K562 (cell line): ENCODE data around the gene NUP133.

Source experiments
- L3MBTL2 ChIP-seq: fragments of 450-650 bp; IDR thresholded peaks from 2 replicates; pipeline ENCODE4 v1.6.1; 2016; ENCODE audit warnings: mild to moderate bottlenecking, moderate library complexity
- PRPF4 ChIP-seq: fragments of 200-400 bp; formaldehyde crosslinking; IDR thresholded peaks from one replicate; pipeline ENCODE4 v1.6.1; 2017; ENCODE audit warnings: low read length, low read depth, mild to moderate bottlenecking; ENCODE audit not compliant: insufficient read depth, poor library complexity, severe bottlenecking
- SNRNP70 ChIP-seq: fragments of 200-400 bp; formaldehyde crosslinking; optimal IDR thresholded peaks from 2 replicates; pipeline ENCODE3; 2017; ENCODE audit warnings: low read depth, low read length
- ZNF140 ChIP-seq: fragments of 250-450 bp; sonication (Bioruptor Pico); IDR thresholded peaks from 2 replicates; pipeline ENCODE4 v1.8.0; 2021; ENCODE audit warnings: moderate library complexity, mild to moderate bottlenecking, inconsistent platforms
- TF ChIP-seq, protein P1 (sequence below): fragments of 250-450 bp; sonication (Bioruptor Pico); IDR thresholded peaks from 2 replicates; pipeline ENCODE4 v1.5.0; 2021
- TF ChIP-seq, protein P2 (sequence below): fragments of 450-650 bp; IDR thresholded peaks from 2 replicates; pipeline ENCODE4 v1.6.1; 2017; ENCODE audit warnings: antibody characterized with exemption

DNA sequence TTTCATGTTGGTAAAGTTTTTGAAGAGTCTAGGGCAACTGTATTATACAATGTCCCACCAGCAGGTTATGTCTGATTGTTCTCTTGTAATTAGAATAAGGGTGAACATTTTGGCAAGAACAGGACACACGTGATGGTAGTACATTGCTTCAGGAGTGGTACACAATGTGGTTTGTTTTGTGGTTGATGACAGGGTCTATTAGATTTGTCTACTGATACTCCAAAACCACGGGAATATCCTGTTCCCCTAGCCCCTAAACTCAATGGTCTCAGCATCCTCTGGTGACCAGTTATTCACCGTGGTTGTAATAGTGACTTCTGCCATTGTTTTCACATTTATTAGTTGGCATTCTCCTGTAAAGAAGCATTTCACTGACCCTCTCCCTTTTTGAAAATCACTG is 52.1 kb downstream of the NUP133 start:
- no peak for TF ChIP-seq L3MBTL2
- no peak for TF ChIP-seq SNRNP70
- TF ChIP-seq, protein P1, sequence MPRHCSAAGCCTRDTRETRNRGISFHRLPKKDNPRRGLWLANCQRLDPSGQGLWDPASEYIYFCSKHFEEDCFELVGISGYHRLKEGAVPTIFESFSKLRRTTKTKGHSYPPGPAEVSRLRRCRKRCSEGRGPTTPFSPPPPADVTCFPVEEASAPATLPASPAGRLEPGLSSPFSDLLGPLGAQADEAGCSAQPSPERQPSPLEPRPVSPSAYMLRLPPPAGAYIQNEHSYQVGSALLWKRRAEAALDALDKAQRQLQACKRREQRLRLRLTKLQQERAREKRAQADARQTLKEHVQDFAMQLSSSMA (CRISPR knock-in tag): no peak
- no peak for TF ChIP-seq ZNF140 (CRISPR knock-in tag)
- no peak for TF ChIP-seq PRPF4
- TF ChIP-seq, protein P2, sequence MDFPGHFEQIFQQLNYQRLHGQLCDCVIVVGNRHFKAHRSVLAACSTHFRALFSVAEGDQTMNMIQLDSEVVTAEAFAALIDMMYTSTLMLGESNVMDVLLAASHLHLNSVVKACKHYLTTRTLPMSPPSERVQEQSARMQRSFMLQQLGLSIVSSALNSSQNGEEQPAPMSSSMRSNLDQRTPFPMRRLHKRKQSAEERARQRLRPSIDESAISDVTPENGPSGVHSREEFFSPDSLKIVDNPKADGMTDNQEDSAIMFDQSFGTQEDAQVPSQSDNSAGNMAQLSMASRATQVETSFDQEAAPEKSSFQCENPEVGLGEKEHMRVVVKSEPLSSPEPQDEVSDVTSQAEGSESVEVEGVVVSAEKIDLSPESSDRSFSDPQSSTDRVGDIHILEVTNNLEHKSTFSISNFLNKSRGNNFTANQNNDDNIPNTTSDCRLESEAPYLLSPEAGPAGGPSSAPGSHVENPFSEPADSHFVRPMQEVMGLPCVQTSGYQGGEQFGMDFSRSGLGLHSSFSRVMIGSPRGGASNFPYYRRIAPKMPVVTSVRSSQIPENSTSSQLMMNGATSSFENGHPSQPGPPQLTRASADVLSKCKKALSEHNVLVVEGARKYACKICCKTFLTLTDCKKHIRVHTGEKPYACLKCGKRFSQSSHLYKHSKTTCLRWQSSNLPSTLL: no peak
